Hepatocyte (in vitro differentiated cells): Measurements from ENCODE around the gene NAV2.

Source experiments
- CTCF ChIP-seq: fragments of 200-600 bp; sonication (generic); IDR thresholded peaks from 2 replicates; pipeline ENCODE4 v1.5.1; 2016; ENCODE audit warnings: antibody characterized with exemption, mild to moderate bottlenecking; ENCODE audit not compliant: poor library complexity
- EZH2 ChIP-seq: fragments of 200-600 bp; sonication (generic); IDR thresholded peaks from 2 replicates; pipeline ENCODE4 v1.6.1; 2016; ENCODE audit warnings: antibody characterized with exemption, mild to moderate bottlenecking, borderline replicate concordance

GRCh38 chr11:19679952-19680828 lies 32.4 kb upstream of the NAV2 start:
- TF ChIP-seq CTCF (no peak), EZH2 (no peak)
